OCI-LY3 (cell line): Measurements from ENCODE around the gene STARD13.
A peak's percentile ranks its signal among the peaks of the same experiment; 100 is the strongest.

ENCODE experiments used
- H2AFZ ChIP-seq: fragments of 200-600, 300-600 bp; shearing (Covaris generic); 2 replicates; pipeline ENCODE4 v1.6.0; 2014; ENCODE audit warnings: antibody characterized with exemption, low read depth, low read length
- H3K27ac ChIP-seq: fragments of 200-600, 300-600 bp; sonication (generic); 2 replicates; pipeline ENCODE4 v1.5.1; 2014; ENCODE audit warnings: mild to moderate bottlenecking, low read length, moderate library complexity, mixed read lengths
- H3K27me3 ChIP-seq: fragments of 200-600, 300-600 bp; sonication (generic); 2 replicates; pipeline ENCODE4 v1.6.1; 2014; ENCODE audit warnings: low read depth, low read length, mixed read lengths
- H3K36me3 ChIP-seq: fragments of 200-600, 300-600 bp; sonication (generic); replicated peaks from 2 replicates; pipeline ENCODE3; 2014; ENCODE audit warnings: low read depth, low read length, mixed read lengths
- H3K4me1 ChIP-seq: fragments of 300-600, 200-600 bp; sonication (generic); 2 replicates; pipeline ENCODE4 v1.6.1; 2014; ENCODE audit warnings: low read length, mixed read lengths
- H3K4me2 ChIP-seq: fragments of 200-600, 300-600 bp; sonication (generic); 2 replicates; pipeline ENCODE4 v1.6.1; 2014; ENCODE audit warnings: low read length, mixed read lengths
- H3K4me3 ChIP-seq: fragments of 300-600, 200-600 bp; sonication (generic); 2 replicates; pipeline ENCODE4 v1.5.1; 2014; ENCODE audit warnings: antibody characterized with exemption, mild to moderate bottlenecking, low read length, moderate library complexity
- H3K79me2 ChIP-seq: fragments of 300-600, 200-600 bp; shearing (Covaris generic); 2 replicates; pipeline ENCODE4 v1.6.1; 2014; ENCODE audit warnings: mild to moderate bottlenecking, low read length, mixed read lengths
- H3K9ac ChIP-seq: fragments of 300-600, 200-600 bp; shearing (Covaris generic); 2 replicates; pipeline ENCODE4 v1.6.0; 2014; ENCODE audit warnings: mild to moderate bottlenecking, low read length, moderate library complexity
- H3K9me3 ChIP-seq: fragments of 200-600, 300-600 bp; shearing (Covaris generic); 2 replicates; pipeline ENCODE4 v1.6.1; 2014; ENCODE audit warnings: low read length, mixed read lengths; ENCODE audit not compliant: insufficient read depth
- H4K20me1 ChIP-seq: fragments of 200-600, 300-600 bp; sonication (generic); 2 replicates; pipeline ENCODE4 v1.6.1; 2016; ENCODE audit warnings: low read length, mixed read lengths; ENCODE audit not compliant: insufficient read depth
- CTCF ChIP-seq: fragments of 200-600, 300-600 bp; sonication (generic); IDR thresholded peaks from 2 replicates; pipeline ENCODE4 v1.5.1; 2014; ENCODE audit warnings: antibody characterized with exemption, low read length, low read depth
- EZH2phosphoT487 ChIP-seq: fragments of 200-600 bp; shearing (Covaris generic); IDR thresholded peaks from 2 replicates; pipeline ENCODE4 v1.6.1; 2018; ENCODE audit warnings: antibody characterized with exemption, mixed run types, low read depth

The STARD13 gene

GRCh38 chr13:33256148-33256840, 29.3 kb downstream of the STARD13 start:
- H3K27ac ChIP-seq, result no peak overlapping the region
- H3K4me1 ChIP-seq, result peaks cover 1% of the 10 kb centered on the region; the same call in 1 of the 2 replicates
- no peak overlapping the region for H3K9ac ChIP-seq

GRCh38 chr13:33252135-33252534, 33.4 kb downstream of the STARD13 start:
- no peak overlapping the region for H3K9ac ChIP-seq
- H3K27me3 ChIP-seq, result no peaks in the 10 kb centered on the region
- H3K9me3 ChIP-seq, result no peaks in the 10 kb centered on the region
- H3K4me2 ChIP-seq, result no peak overlapping the region
- H4K20me1 ChIP-seq, result no peaks in the 10 kb centered on the region
- no peaks in the 10 kb centered on the region for H3K36me3 ChIP-seq
- no peak overlapping the region for H3K27ac ChIP-seq
- no peak overlapping the region for H2AFZ ChIP-seq
- TF ChIP-seq CTCF (no peak), EZH2phosphoT487 (no peak)
- H3K4me3 ChIP-seq, result no peak overlapping the region
- no peaks in the 10 kb centered on the region for H3K79me2 ChIP-seq
- peaks cover 5% of the 10 kb centered on the region; the same call in 1 of the 2 replicates for H3K4me1 ChIP-seq

More at GRCh38 chr13:33256148-33256840, 29.3 kb downstream of the STARD13 start:
- no peaks in the 10 kb centered on the region for H3K36me3 ChIP-seq
- no peak for TF ChIP-seq CTCF
- no peak for TF ChIP-seq EZH2phosphoT487
- H3K4me2 ChIP-seq, result no peak overlapping the region
- H3K9me3 ChIP-seq, result no peaks in the 10 kb centered on the region
- no peaks in the 10 kb centered on the region for H3K79me2 ChIP-seq
- H3K4me3 ChIP-seq, result no peak overlapping the region
- no peak overlapping the region for H2AFZ ChIP-seq
- H4K20me1 ChIP-seq, result no peaks in the 10 kb centered on the region
- H3K27me3 ChIP-seq, result no peaks in the 10 kb centered on the region

- H2AFZ ChIP-seq, result peak overlapping the region; percentile 48; the same call in 1 of the 2 replicates
- no peaks in the 10 kb centered on the region for H3K9me3 ChIP-seq
- H3K27me3 ChIP-seq, result no peaks in the 10 kb centered on the region
- no peak overlapping the region for H3K9ac ChIP-seq
- H3K27ac ChIP-seq, result no peak overlapping the region
- H3K4me3 ChIP-seq, result no peak overlapping the region
- H4K20me1 ChIP-seq, result no peaks in the 10 kb centered on the region
- H3K36me3 ChIP-seq, result no peaks in the 10 kb centered on the region
- peak overlapping the region; percentile 11; the same call in 1 of the 2 replicates for H3K4me2 ChIP-seq
- H3K79me2 ChIP-seq, result no peaks in the 10 kb centered on the region
- TF ChIP-seq EZH2phosphoT487 (no peak), CTCF (no peak)
- H3K4me1 ChIP-seq, result peaks cover 5% of the 10 kb centered on the region; the same call in 1 of the 2 replicates
These were observed 34.4 kb downstream of the STARD13 start for GRCh38 chr13:33251131-33251661.

- H3K79me2 ChIP-seq, result no peaks in the 10 kb centered on the region
- H3K27ac ChIP-seq, result no peak overlapping the region
- H2AFZ ChIP-seq, result 0 out of 2 replicates have a peak overlapping the region, but pooled peaks have one; percentile 48
- no peaks in the 10 kb centered on the region for H3K9me3 ChIP-seq
- H3K4me3 ChIP-seq, result no peak overlapping the region
- H3K4me1 ChIP-seq, result peaks cover 5% of the 10 kb centered on the region; the same call in 1 of the 2 replicates
- no peaks in the 10 kb centered on the region for H4K20me1 ChIP-seq
- no peaks in the 10 kb centered on the region for H3K36me3 ChIP-seq
- H3K4me2 ChIP-seq, result no peak overlapping the region
- H3K9ac ChIP-seq, result no peak overlapping the region
- TF ChIP-seq CTCF (no peak), EZH2phosphoT487 (no peak)
- no peaks in the 10 kb centered on the region for H3K27me3 ChIP-seq
These were observed 34.9 kb downstream of the STARD13 start for GRCh38 chr13:33250609-33251008.
